ENCODE measurements around the gene ZNF532.

The ZNF532 gene

DNA sequence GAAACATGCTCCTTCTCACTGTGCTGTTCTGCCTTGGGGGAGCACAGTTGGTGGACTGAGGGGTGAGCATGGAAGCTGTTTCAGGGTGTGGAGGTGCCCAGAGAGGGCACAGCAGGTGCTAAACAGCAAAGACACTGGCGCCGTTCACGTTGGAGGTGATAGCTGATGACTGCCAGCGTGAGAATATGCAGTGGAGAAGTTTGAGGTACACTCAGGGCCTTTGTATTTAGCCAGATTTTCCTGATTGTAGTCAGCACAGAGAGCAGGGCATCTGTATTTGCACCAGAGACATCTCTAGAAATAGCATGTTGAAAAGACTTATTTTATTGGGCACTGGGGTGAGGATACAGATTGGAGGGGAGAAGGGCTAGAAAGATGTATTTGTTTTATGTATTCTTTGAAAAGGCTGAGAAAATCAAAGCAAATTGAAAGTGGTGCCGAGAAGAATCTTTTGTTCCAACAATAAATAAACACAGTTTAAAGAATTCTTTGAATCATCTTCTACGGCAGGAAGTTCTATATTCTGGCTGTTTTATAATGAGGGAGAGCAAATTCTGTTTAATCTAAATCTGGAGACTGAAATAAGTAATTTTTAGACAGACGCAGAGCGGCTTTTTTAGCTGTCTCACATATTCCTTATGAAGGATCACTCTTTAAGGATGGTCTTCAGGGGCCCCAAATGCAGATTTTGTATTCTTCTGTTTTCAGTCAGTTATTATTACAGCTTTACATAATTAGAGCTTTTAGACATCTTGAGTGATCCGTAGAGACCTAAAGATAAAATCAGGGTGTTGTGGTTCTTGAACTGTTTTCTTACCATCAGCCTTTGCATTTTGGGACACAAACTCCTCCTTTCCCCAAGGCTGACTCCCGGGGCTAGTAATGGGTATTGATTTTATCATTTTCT lies 7.1 kb downstream of the ZNF532 start:
- no peak for FAIRE-seq

- no peak for FAIRE-seq
Measured at GRCh38 chr18:58878640-58879039, 14.0 kb downstream of the ZNF532 start.

DNA sequence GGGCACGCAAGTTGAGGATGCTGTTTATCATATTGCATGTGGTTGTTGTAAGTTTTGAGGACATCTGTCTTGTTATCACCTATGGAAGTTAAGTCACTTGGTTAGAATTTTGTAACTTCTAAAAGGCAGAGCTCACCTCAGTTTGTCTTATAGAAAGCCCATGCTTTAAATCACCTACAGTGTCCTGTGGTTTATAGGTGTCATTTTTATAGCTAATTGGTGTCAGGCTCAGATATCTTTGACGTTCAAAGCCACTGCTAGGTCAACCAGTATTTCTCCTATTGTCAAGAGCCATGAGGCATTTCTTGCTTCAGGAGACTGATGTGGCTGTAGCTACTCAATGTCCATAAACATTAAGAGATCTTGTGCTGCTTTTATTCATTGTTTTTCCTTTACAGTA lies 16.8 kb downstream of the ZNF532 start:
- no peak for FAIRE-seq

DNA sequence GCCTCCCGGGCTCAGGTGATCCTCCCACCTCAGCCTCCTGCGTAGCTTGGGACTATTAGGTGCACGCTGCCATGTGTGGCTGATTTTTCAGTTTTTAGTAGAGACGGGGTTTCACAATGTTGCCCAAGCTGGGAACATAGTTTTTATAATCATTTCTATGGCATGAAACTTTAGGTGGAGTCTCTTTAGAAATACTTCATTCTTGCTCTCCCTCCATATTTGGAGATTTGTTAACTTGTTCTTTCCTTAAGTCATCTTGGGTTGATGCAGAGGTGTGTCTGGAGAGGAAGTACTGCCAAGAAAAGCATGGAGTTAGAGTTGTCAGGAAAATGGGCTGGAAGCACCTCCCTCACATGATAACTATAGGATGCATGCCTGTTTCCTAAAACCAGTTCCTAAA lies 17.4 kb downstream of the ZNF532 start:
- no peak for FAIRE-seq

- no peak for FAIRE-seq
Measured at GRCh38 chr18:58882686-58883085, 18.0 kb downstream of the ZNF532 start.

DNA sequence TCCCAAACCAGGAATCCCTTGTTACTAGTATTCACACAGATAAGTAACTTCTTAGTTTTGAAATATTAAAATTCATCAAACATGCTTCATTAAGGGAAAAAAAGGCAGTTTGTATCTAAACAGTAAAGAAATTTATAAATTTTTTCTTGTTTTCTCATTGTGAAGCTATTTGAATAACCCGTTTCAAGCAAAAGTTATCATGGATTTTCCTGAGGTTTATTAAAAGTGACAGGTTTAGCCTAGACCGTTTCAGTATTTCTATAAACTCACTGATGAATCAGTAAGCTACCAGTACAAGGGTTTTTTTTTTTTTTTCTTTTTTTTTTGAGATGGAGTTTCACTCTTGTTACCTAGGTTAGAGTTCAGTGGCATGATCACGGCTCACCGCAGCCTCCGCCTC lies 20.0 kb downstream of the ZNF532 start:
- no peak for FAIRE-seq

- no peak for FAIRE-seq
Measured at GRCh38 chr18:58886431-58886830, 21.8 kb downstream of the ZNF532 start.

- FAIRE-seq = no peak
Measured at GRCh38 chr18:58886864-58887612, 22.4 kb downstream of the ZNF532 start.

GRCh38 chr18:58887613-58887963 lies 22.9 kb downstream of the ZNF532 start:
- FAIRE-seq = no peak

GRCh38 chr18:58891776-58892175 lies 27.1 kb downstream of the ZNF532 start:
- FAIRE-seq = no peak

DNA sequence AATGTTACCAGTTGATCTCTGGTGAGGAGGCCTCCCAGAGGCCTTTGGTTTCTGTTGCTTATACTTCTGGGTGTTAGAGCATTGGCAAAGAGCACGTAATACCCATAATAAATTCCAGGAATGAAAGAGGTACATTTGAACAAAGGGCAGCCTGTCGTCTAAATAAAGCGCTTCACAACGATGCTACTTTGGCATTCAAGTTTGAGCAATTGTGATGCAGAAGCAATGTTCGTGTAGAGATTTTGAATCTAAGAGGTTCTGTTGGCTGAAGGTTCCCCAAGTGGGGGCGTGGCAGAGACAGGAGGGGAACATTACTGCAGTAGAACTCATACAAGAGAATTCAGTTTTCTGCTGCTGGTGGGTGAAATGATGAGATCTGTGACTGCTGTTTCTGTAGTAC lies 27.8 kb downstream of the ZNF532 start:
- no peak for FAIRE-seq

GRCh38 chr18:58893388-58894099 lies 28.9 kb downstream of the ZNF532 start:
- FAIRE-seq = no peak

GRCh38 chr18:58894930-58895329 lies 30.3 kb downstream of the ZNF532 start:
- FAIRE-seq = no peak

- no peak for FAIRE-seq
Measured at GRCh38 chr18:58895385-58895784, 30.7 kb downstream of the ZNF532 start.

DNA sequence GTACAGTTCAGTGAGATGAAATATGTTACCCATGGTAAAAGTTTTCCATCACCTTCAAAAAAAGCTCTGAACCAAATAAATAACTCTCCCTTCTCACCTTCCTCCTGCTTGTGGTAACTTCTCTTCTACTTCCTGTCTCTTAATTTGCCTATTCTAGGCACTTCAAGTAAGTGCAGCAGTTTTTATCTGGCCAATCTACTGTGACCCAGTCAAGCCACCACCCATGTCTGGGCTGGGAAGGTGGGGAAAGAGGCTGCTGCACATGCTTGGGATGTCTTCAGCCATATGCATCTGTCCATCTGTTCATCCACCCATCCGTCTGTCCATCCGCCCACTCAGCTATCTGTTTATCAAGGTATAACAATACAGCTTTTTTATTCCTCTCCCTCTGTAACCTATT lies 31.6 kb downstream of the ZNF532 start:
- FAIRE-seq = no peak

GRCh38 chr18:58896734-58897508 lies 32.2 kb downstream of the ZNF532 start:
- no peak for FAIRE-seq

DNA sequence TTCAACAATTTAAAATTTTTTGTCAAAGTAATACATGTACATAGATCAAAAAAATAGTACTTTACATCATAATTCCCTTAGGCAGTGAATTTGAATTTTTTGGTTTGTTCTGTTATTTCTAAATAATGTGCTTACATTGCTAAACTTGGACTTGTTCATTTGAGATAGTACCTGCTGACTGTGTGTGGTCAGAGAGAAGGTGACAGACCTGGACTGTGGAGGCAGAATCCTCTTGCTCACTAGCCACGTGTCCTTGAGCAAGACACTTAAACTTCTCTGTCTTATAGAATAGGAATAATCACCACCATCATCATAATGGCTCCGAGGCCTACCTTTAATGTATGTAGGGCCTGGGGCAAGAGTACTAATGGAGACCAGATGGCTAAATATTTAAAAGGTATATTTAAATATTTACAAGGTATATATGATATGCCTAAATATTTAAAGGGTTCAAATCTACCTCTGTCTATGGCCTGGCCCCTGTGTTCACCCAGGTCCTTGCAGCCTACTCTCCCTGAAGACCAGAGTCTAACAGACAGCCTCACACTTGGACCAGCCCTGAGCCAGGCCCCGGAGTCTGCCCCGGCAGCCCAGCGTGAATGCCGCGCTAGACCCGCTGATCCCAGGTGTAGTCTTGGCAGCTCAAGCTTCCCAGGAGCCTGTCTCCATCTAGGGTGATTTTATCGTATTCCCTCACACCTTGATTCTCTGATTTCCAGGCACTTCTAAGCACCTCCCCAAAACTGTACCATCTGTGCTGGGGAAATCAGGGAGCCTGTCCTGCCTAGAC lies 33.5 kb downstream of the ZNF532 start:
- FAIRE-seq = no peak

DNA sequence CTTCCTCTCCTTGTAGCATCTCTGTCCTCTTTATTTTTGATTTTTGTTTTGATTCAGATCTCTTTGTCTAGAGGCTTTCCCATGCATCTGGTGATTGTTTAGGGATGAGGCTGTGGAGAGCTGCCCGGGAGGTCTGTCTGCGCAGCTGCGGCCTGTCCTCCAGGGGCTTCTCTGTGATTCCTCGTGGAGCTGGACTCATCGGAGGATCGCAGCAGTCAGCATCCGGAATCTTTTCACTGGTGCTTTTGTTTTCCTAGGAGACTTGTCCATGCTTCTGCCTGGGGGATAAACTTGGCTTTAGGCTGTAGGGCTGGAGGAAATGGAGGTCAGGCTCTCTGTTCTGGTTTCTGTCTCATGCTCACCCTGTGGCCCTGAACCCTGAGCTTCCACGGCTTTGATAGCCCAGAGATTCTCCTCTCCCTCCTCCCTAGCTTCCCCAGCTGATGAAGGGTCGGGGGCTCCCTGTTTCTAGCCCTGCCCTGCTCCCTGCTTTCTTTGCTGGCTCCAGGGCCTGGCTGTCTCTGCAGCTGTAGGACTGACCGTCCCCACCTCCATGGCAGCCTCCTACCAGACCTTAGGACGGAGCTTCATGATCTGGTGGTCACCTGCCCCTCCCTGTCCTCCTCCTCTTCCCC lies 35.5 kb downstream of the ZNF532 start:
- FAIRE-seq = no peak

GRCh38 chr18:58901143-58901542 lies 36.5 kb downstream of the ZNF532 start:
- FAIRE-seq = no peak

DNA sequence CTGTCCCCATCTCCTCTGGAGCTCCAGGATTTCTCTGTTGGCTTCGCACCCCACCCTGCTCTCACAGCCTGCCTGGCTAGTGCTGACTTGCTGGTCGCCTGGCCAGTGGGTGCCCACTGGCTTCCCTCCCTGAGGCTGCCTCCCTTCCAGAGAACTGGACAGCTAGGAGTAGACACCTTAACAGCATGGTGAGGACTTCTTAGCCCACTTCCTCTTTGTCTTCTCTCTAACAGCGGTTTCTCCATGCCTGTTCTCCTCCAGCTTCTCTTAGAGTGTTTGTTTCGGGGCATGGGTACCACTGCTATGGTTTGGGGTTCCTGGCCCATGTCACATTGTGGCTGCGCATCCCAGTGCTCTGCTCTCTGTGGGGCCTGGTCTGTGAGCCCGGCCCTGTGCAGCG lies 37.1 kb downstream of the ZNF532 start:
- FAIRE-seq = no peak

- FAIRE-seq = no peak
Measured at GRCh38 chr18:58902961-58903360, 38.3 kb downstream of the ZNF532 start.

DNA sequence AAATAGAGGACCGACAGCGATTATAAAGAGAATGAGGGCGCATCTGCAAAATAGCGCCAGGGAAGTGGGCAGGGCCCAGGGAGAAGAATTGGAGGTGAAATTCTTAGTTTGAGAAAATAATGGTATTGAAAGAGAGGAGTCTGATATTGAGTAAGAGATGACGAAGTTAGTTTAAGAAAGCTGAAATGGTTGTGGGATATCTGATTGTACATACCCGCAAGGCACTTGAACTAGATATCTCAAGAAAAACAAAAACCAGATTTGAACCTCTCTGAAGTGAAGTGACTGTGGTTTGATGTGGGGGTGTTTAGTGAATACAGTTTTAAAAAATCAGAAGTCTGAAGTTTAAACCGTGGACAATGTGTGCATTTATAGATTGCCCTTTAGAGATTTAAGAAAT lies 38.9 kb downstream of the ZNF532 start:
- no peak for FAIRE-seq
